GM21717 (cell line): ENCODE data around the gene EPB41L2.
A peak's percentile ranks its signal among the peaks of the same experiment; 100 is the strongest.
"Not testable (repeated sequence)": the region's sequence is repeated elsewhere in the genome, so short reads cannot be mapped to it uniquely, and the experiment has no call there.

ENCODE experiments used
- ATAC-seq: cut with Tn5 transposase; IDR thresholded peaks from one replicate; pipeline ENCODE4 v1.9.1; 2021; ENCODE audit warnings: mild to moderate bottlenecking, moderate library complexity; ENCODE audit not compliant: unreplicated experiment

Gene EPB41L2

GRCh38 chr6:130958468-130958867 is 104.6 kb downstream of the EPB41L2 start:
- ATAC-seq: no peak

- no peak for ATAC-seq
Observed at GRCh38 chr6:130955755-130956154, 107.3 kb downstream of the EPB41L2 start.

GRCh38 chr6:130949553-130949952 is 113.5 kb downstream of the EPB41L2 start:
- no peak for ATAC-seq

GRCh38 chr6:130947464-130947863 is 115.6 kb downstream of the EPB41L2 start:
- ATAC-seq: no peak

- ATAC-seq: no peak
Observed at GRCh38 chr6:130946076-130946475, 117.0 kb downstream of the EPB41L2 start.

- peak; percentile 58 for ATAC-seq
Observed at GRCh38 chr6:130945401-130945919, 117.6 kb downstream of the EPB41L2 start.

- no peak for ATAC-seq
Observed at GRCh38 chr6:130944486-130944885, 118.6 kb downstream of the EPB41L2 start.

- no peak for ATAC-seq
Observed at GRCh38 chr6:130943738-130944137, 119.3 kb downstream of the EPB41L2 start.

- not testable (repeated sequence) for ATAC-seq
Observed at GRCh38 chr6:130942752-130943151, 120.3 kb downstream of the EPB41L2 start.

- no peak for ATAC-seq
Observed at GRCh38 chr6:130937942-130938604, 125.0 kb downstream of the EPB41L2 start.

- no peak for ATAC-seq
Observed at GRCh38 chr6:130936933-130937332, 126.1 kb downstream of the EPB41L2 start.

- no peak for ATAC-seq
Observed at GRCh38 chr6:130935978-130936377, 127.1 kb downstream of the EPB41L2 start.

- no peak for ATAC-seq
Observed at GRCh38 chr6:130934848-130935585, 128.0 kb downstream of the EPB41L2 start.

- ATAC-seq: no peak
Observed at GRCh38 chr6:130933712-130934200, 129.3 kb downstream of the EPB41L2 start.

GRCh38 chr6:130932921-130933320 is 130.1 kb downstream of the EPB41L2 start:
- ATAC-seq: no peak

GRCh38 chr6:130932438-130932837 is 130.6 kb downstream of the EPB41L2 start:
- no peak for ATAC-seq

- ATAC-seq: no peak
Observed at GRCh38 chr6:130931683-130932082, 131.4 kb downstream of the EPB41L2 start.

GRCh38 chr6:130929036-130929678 is 133.9 kb downstream of the EPB41L2 start:
- no peak for ATAC-seq

GRCh38 chr6:130928158-130928912 is 134.7 kb downstream of the EPB41L2 start:
- ATAC-seq: no peak

- no peak for ATAC-seq
Observed at GRCh38 chr6:130927305-130927704, 135.7 kb downstream of the EPB41L2 start.

- no peak for ATAC-seq
Observed at GRCh38 chr6:130923350-130923749, 139.7 kb downstream of the EPB41L2 start.
